ENCODE results near the gene USP51. TPM values are rescaled to one million over a fixed set of nuclear protein-coding genes. Genes with fewer than 3 reads are reported as not detected.
A peak's percentile ranks its signal among the peaks of the same experiment; 100 is the strongest.

Gene USP51
- total RNA-seq (10 to 100 TPM in 1 of 2 donors, 1 to 10 TPM in 1; 4.4 to 10.2 TPM), polyA plus RNA-seq (1 to 10 TPM in 1 of 2 donors, under 1 TPM in 1; 0.70 to 1.3 TPM)
- long read RNA-seq, donor 1 = 0 reads
- long read RNA-seq, donor 2 = 0 reads
- long read RNA-seq, donor 3 = 0 reads
- long read RNA-seq, donor 4 = 0 reads
- long read RNA-seq, donor 5 = 0 reads

DNA sequence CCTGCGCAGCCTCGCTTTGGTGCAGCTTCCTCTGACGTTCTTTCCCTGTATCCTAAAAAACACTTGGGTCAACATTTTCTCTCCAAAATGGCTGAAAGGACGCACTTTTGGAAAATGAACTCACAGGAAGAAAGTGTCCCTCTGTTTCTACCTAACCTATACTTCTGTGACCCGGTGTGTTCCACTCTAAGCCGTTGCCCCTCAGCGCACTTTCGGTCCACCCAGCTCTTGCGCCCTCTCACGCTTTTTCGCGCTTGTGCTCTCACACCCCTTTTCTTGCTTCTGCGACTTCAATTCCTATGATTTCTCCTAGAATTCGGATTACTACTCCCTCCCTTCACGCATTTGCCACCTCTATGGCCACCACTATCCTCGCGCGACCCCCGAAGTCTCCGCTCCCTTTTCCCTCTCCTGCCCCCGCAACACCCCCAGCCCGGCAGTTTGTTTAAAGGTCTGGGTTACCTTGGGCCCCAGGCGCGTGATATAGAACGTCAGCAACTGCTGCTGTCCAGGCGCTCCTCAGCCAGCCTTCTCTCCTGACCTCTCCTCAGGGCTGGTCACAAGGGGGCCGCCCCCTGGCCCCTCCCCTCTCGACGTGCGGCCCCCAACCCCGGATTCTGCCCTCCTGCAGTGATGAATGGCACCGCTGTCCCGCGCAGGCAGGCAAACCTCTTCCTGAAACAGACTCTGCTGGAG is at the start of gene USP51:
Gene USP51, minus strand, starts transcription at position 535 of the 696 bp plus-strand sequence. CDS start 909 bp downstream, outside the sequence.
- H3K36me3 ChIP-seq (ENCODE audit: control insufficient read depth in 4 of 4, insufficient read depth in 4 of 4, low read length in 4 of 4) = peaks cover 0 to 2% (median 0%) of the 10 kb centered on the region in 4 donors
- peak; percentile 15 for ATAC-seq (ENCODE audit: insufficient read depth, low FRiP score)

GRCh38 chrX:55524487-55524886 is 34.8 kb upstream of the USP51 start:
- Histone ChIP-seq H3K27ac (ENCODE audit: low read depth in 1 of 2, low read length in 1 of 2) (no peak overlapping the region), H3K9ac (ENCODE audit: insufficient read depth in 1 of 2, low read length in 2 of 2) (no peak overlapping the region), H3K9me3 (ENCODE audit: control insufficient read depth in 4 of 4, insufficient read depth in 3 of 4, low read length in 3 of 4) (no peaks in the 10 kb centered on the region), H3K4me1 (ENCODE audit: control insufficient read depth in 5 of 5, insufficient read depth in 5 of 5, low read length in 5 of 5) (no peaks in the 10 kb centered on the region), H3K4me3 (no peak overlapping the region), H3K27me3 (ENCODE audit: control insufficient read depth in 3 of 3, insufficient read depth in 3 of 3, low read length in 2 of 3) (peaks cover 0 to 10% (median 4%) of the 10 kb centered on the region in 3 donors), H3K36me3 (ENCODE audit: control insufficient read depth in 4 of 4, insufficient read depth in 4 of 4, low read length in 4 of 4) (no peaks in the 10 kb centered on the region)
- 49 to 75% methylated on average over 3 of the region's 3 CpGs for WGBS, 2 donors
- ATAC-seq (ENCODE audit: insufficient read depth, low FRiP score) (no peak), DNase-seq (peak in 2 of 3 donors; percentile 4 to 16)
- TF ChIP-seq, protein P1, sequence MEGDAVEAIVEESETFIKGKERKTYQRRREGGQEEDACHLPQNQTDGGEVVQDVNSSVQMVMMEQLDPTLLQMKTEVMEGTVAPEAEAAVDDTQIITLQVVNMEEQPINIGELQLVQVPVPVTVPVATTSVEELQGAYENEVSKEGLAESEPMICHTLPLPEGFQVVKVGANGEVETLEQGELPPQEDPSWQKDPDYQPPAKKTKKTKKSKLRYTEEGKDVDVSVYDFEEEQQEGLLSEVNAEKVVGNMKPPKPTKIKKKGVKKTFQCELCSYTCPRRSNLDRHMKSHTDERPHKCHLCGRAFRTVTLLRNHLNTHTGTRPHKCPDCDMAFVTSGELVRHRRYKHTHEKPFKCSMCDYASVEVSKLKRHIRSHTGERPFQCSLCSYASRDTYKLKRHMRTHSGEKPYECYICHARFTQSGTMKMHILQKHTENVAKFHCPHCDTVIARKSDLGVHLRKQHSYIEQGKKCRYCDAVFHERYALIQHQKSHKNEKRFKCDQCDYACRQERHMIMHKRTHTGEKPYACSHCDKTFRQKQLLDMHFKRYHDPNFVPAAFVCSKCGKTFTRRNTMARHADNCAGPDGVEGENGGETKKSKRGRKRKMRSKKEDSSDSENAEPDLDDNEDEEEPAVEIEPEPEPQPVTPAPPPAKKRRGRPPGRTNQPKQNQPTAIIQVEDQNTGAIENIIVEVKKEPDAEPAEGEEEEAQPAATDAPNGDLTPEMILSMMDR (IDR thresholded peaks at IDR 0.05; ENCODE audit: control extremely low read depth, extremely low read depth) = no peak

More for the DNA sequence above, at the start of gene USP51:
- H3K9ac ChIP-seq (ENCODE audit: insufficient read depth in 1 of 2, low read length in 2 of 2) = peak within 1 kb of the TSS; percentile 74 to 93
- 1 to 29% methylated on average over 29 to 34 of the region's 34 CpGs for WGBS, 2 donors
- no peaks in the 10 kb centered on the region for H3K9me3 ChIP-seq (ENCODE audit: control insufficient read depth in 4 of 4, insufficient read depth in 3 of 4, low read length in 3 of 4)
- peak within 1 kb of the TSS; percentile 73 to 92 for H3K27ac ChIP-seq (ENCODE audit: low read depth in 1 of 2, low read length in 1 of 2)
- TF ChIP-seq, protein P1 (IDR thresholded peaks at IDR 0.05; ENCODE audit: control extremely low read depth, extremely low read depth) = no peak
- H3K27me3 ChIP-seq (ENCODE audit: control insufficient read depth in 3 of 3, insufficient read depth in 3 of 3, low read length in 2 of 3) = no peaks in the 10 kb centered on the region
- peak within 1 kb of the TSS; percentile 43 for H3K4me3 ChIP-seq
- peaks cover 0 to 14% (median 0%) of the 10 kb centered on the region in 5 donors for H3K4me1 ChIP-seq (ENCODE audit: control insufficient read depth in 5 of 5, insufficient read depth in 5 of 5, low read length in 5 of 5)
- DNase-seq = peak; percentile 58 to 68 (median 65)

DNA sequence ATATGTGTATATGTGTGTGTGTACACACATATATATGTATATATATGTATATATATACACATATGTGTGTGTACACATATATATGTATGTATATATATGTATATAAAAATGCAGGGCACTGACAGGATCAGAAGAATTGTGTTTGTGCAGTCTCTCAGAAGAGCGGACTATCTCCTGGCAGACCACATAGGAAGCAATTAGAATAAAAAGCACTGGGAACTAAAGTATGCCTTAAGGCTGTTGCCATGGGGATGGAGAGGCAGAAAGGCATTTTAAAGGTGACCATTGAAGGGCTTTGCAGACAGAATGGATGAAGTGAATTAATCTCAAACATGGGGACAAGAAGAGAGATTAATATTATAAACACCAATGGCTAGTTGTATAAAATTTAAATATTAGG is 33.7 kb upstream of the USP51 start:
- WGBS, 2 donors = 40 to 88% methylated on average over 1 of the region's 1 CpG
- no peaks in the 10 kb centered on the region for H3K36me3 ChIP-seq (ENCODE audit: control insufficient read depth in 4 of 4, insufficient read depth in 4 of 4, low read length in 4 of 4)
- no peak overlapping the region for H3K4me3 ChIP-seq
- no peaks in the 10 kb centered on the region for H3K9me3 ChIP-seq (ENCODE audit: control insufficient read depth in 4 of 4, insufficient read depth in 3 of 4, low read length in 3 of 4)
- no peak for ATAC-seq (ENCODE audit: insufficient read depth, low FRiP score)
- DNase-seq = peak in 1 of 3 donors; percentile 3
- no peak overlapping the region for H3K9ac ChIP-seq (ENCODE audit: insufficient read depth in 1 of 2, low read length in 2 of 2)
- H3K4me1 ChIP-seq (ENCODE audit: control insufficient read depth in 5 of 5, insufficient read depth in 5 of 5, low read length in 5 of 5) = no peaks in the 10 kb centered on the region
- TF ChIP-seq, protein P1 (IDR thresholded peaks at IDR 0.05; ENCODE audit: control extremely low read depth, extremely low read depth) = no peak
- H3K27ac ChIP-seq (ENCODE audit: low read depth in 1 of 2, low read length in 1 of 2) = no peak overlapping the region
- peaks cover 0 to 6% (median 4%) of the 10 kb centered on the region in 3 donors for H3K27me3 ChIP-seq (ENCODE audit: control insufficient read depth in 3 of 3, insufficient read depth in 3 of 3, low read length in 2 of 3)
